GM19328 (cell line): ENCODE measurements around the gene PSMD13.
"Not testable (repeated sequence)": the region's sequence is repeated elsewhere in the genome, so short reads cannot be mapped to it uniquely, and the experiment has no call there.

Experiments
- ATAC-seq: cut with Tn5 transposase; IDR thresholded peaks from one replicate; pipeline ENCODE4 v1.9.1; 2021; ENCODE audit warnings: mild to moderate bottlenecking, moderate library complexity; ENCODE audit not compliant: unreplicated experiment

The PSMD13 gene

DNA sequence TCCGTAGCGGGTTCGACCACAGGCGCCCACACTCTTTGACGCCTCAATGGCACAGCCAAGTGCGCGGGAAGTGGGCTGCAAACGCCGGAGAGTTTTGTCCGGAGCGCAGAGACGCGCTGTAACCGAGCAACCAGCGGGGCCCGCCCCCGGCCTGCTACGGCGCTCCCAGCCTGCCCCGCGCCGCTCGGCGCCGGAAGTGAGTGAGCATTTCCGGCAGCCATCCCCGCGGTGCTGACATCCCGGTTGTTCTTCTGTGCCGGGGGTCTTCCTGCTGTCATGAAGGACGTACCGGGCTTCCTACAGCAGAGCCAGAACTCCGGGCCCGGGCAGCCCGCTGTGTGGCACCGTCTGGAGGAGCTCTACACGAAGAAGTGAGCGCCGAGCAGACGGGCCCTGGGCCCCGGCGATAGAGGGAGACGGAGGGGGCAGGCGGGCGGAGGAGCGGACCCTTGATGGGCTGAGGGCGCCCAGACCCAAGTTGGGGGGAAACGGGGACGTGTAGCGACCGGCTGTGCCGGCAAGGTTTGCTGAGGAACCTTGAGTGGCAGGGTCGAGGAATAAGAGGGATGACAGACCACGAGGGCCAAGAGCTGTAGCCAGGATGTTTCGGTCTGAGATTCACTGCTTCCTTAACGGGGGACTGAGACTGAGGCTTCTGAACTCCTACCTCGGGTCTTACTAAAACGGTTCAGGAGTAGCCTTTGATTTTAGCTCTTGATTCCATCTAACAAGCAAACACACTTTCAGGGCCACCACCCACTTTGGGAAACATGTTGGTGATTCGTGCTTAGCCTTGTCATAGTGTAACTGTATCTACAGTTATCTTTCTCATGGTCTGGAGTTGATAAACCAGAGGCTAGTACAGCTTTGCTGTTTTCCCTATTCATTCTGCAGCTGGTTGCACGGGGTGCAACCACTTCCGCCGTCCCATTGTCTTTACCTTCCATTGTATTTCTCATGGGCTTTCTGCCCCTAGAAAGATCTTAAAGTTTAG is at the start of gene PSMD13:
TSS of gene PSMD13 (plus strand) at position 203 of the 994 bp plus-strand sequence. CDS start at position 277, 74 bp downstream.
- ATAC-seq, result peak; percentile 82

GRCh38 chr11:189200-189783 is 47.5 kb upstream of the PSMD13 start:
- ATAC-seq, result not testable (repeated sequence)

DNA sequence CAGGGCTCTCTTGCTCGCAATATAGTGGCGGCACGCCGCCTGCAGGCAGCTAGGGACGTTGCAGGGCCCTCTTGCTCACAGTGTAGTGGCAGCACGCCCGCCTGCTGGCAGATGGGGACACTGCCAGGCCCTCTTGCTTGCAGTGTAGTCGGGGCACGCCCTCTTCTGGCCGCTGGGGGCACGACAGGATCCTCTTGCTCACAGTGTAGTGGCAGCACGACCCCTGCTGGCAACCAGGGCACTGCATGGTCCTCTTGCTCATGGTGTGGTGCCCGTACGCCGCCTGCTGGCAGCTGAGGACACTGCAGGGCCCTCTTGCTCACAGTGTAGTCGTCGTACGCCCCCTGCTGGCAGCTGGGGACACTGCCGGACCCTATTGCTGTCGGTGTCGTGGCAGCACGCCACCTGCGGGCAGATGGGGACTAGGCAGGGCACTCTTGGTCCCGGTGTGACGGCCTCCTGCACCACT is 46.9 kb upstream of the PSMD13 start:
- peak; percentile 66 for ATAC-seq

DNA sequence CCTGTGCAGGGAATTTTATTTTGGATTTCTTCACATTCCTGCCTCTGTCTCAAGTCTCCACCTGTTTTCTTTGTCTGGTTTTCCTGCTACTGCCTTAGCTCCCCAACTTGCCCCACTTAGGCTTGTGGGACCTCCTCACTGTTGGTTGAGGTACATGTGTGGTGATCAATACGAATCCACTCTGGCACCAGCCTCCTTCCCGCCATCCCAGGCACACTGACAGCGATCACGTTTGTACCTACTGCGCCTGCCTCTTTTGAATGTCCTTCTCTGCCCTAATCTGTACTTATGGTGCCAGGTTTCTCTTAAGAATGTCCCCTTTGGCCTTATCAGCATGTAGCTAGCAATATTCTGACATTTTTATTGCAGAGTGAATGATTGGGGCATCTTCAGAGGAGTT is 46.2 kb upstream of the PSMD13 start:
- ATAC-seq, result not testable (repeated sequence)

DNA sequence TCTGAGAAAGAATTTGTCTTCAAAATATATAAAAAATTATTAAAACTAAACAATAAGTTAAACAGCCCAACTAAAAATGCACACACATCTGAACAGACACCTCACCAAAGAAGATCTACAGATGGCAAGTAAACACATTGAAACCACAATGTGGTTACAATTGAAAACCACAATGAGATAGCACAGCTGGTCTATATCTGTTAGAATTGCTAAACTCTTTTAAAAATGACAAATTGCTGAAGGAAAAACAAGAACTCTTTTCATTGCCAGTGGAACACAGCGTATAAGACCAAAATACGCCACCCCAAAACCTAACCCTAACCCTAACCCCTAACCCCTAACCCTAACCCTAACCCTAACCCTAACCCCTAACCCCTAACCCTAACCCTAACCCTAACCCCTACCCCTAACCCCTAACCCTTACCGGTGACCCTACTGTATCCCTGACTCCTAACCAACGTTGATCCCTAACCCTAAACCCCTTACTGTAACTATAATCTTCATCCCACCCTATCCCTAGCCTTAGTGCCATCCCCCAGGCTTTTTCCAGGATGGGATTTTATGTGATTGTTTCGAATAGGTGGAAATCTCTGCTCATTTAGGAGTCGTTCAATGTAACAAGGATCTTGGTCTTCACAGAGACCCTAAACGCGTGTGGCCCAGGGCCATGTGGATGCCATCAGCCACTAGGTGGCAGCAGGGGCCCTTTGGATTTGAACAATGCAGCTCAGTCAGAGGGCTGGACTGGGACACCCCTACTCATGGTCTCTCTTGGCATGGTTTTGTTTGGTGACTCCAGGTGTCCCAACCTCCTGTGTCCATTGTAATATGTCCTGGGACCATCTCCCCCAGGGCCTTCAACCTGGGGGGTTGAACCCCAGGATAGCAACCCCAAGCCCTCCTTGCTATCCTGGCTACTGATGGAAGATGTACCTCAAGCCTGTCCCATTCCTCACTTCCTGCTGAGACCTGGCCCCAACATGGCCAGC is 45.0 kb upstream of the PSMD13 start:
- not testable (repeated sequence) for ATAC-seq

DNA sequence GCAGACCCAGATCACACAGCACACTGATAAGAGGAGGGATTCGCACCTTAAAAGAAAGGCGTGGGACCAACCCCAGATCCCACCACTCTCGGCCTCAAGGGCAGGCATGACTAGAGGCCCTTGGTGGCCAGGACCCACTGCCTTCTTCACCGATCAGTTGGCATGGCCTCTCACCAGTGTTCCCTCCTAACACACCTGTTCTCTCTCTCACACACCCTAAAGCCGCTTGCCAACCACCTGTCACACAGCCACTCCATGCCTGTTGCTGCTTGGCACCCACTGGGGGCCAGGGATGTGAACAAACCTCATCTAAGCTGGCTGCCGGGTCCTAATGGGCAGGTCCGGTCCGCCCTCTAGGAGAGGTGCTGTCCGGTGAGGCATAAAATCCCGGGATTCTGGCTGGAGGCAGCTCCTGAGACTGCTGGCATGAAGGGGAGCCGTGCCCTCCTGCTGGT is 44.1 kb upstream of the PSMD13 start, which contains the start of gene SCGB1C1:
TSS of gene SCGB1C1 (plus strand) at position 405 of the 455 bp plus-strand sequence. CDS start at position 427, 22 bp downstream.
- not testable (repeated sequence) for ATAC-seq

GRCh38 chr11:193481-193880 is 43.3 kb upstream of the PSMD13 start:
- not testable (repeated sequence) for ATAC-seq

- ATAC-seq, result no peak
These were observed 39.7 kb upstream of the PSMD13 start for GRCh38 chr11:196786-197731.

GRCh38 chr11:197741-198235 is 39.0 kb upstream of the PSMD13 start:
- no peak for ATAC-seq

DNA sequence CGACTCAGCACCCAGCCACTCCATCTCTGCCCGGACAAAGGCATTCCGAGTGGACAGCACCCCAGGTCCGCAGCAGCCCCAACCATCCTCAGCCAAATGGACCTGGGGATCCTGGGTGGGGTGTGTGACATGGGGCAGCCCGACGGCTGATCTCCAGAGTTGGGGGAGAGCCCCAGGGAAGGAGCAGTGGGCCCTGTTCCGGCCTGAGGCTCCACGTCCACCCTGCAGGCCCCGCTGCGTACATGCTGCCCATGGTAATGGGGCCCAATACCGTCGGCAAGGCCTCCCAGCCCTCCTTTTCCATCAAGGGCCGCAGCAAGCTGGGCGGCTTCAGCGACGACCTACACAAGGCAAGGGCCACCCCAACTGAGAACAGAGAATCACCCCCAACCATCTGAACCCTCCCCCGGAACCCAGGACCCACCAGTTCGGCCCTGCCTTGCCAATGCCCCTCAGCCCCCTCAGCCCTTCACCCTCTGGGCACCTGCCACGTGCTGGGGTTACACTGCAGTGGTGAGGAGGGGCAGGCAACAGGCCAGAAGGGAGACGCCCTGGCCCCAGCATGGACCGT is 38.5 kb upstream of the PSMD13 start:
- ATAC-seq, result no peak

- ATAC-seq, result no peak
These were observed 37.7 kb upstream of the PSMD13 start for GRCh38 chr11:199004-199581.

DNA sequence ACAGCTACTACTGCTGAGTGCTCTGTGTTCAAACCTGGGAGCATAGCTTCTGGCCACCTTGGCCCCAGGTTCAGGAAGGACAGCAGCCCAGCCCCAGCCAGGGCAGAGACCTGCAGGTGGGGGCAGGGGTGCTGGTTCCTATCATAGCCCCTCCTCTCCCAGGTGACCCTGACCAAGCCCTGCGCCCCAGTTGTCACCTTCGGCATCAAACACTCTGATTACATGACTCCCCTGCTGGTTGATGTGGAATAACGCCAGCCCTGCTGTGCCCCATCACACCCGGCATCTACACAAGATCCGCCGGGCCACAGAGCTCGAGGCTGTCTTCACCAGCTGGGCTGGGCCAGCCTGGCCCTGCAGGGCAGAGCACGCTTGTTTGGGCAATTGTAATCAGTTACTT is 37.0 kb upstream of the PSMD13 start:
- no peak for ATAC-seq

DNA sequence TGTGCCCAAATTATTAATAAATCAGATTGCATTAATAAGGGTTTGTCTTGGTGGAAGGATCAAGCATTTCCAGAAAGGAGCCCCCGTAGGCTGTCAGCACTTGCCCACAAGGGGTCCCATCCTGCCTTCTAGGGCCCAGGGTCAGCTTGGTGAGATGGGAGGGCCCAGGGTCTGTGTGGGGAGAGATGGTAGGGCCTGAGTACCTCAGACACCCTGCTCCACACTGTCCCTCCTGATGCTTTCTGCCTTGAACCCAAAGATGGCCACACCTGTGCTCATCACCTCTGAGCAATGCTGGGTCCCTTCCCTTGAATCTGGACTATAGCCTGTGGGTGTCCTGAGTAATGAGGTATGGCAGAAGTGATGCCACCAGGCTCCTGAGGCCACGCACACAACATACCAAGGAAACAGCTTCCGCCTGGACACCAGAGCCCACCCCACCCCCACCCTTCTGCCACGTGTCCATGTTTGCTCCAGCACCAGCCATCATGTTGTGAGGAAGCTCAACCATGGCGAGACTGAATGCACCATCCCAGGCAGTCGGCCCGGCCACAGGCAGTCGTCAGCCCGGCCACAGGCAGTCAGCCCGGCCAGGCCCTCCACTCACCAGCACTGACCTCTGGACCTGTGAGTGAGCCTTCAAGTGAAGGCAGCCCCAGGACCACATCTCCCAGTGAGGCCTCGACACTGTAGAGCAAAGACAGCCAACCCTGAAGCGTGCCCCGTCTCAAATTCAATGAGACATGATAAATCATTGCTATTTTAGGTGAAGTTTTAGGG is 36.4 kb upstream of the PSMD13 start:
- no peak for ATAC-seq

- no peak for ATAC-seq
These were observed 34.8 kb upstream of the PSMD13 start for GRCh38 chr11:201966-202365.

- no peak for ATAC-seq
These were observed 34.3 kb upstream of the PSMD13 start for GRCh38 chr11:202490-202889.

- ATAC-seq, result no peak
These were observed 33.5 kb upstream of the PSMD13 start for GRCh38 chr11:203056-203944.
